Measurements from ENCODE around the gene MCM3AP.

The MCM3AP gene

GRCh38 chr21:46215436-46216131, 69.8 kb downstream of the MCM3AP start:
- FAIRE-seq: no peak

DNA sequence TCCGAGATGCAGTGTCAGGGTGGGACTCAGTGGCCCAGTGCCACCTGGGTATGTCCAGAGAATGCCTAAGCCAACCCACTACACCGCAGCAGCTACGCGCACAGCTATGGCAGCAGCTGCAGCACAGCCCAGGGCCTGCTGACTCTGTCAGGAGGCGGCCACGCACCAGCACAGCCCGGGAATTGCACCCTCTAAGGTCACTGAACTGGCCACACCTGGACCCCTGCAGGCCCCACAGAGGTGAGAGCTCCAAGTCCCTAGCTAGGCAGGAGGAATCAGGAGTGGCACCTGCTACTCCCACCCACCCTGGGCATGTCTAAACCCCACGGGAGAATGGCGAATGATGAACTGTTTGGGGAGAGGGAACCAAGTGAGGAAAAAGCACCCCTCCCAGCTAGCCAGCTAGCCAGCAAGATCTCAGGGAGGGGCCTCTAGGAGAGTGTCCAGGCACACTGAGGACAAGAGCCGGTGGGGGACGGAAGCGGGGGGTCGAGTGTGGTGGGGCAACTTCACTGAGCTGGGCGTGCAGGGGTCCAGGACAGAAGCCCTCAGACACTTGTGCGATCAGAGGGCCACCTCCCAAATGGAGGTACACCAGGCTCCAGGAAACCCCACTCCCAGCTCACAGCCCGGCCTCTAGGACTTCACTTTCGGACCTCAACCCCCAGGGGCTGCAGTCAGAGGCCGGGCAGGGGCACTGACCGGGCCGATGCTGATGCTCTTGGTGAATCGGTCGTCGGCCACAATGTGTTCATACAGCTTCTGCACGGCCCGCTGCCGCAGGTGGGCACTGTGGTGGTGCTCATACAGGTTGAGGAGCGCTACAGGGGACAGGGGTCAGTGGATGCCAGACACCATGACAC, 70.7 kb downstream of the MCM3AP start:
- FAIRE-seq: no peak

DNA sequence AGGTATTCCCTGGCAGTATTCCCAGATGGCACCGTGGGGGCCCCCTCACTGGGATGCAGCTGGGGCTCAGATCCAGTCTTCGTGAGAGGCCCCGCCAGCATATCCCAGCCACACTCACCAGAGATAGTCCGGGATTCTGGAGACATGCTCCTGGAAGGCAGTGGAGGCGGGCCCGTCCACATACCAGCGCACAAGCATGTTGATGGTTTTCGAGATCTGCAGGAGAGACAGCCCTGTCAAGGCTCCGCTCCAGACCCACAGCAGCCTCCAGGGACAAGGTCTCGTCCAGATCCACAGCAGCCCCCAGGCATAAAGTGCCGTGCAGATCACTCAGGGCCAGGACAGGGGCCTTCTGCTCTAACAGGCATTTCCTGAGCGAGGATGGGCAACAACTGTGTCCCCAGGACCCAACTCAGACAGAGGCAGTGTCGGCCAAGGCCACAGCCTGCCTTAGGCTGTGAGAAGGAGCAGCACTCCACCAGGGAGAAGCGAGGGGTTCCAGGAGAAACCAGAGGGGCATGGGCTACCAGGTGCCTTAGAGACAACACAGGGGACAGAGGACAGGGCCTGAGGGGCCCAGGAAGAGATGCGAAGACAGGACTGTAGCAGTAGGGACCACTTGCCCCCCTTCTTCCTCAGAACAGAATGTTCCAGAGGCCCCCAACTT, 71.7 kb downstream of the MCM3AP start:
- FAIRE-seq: no peak

DNA sequence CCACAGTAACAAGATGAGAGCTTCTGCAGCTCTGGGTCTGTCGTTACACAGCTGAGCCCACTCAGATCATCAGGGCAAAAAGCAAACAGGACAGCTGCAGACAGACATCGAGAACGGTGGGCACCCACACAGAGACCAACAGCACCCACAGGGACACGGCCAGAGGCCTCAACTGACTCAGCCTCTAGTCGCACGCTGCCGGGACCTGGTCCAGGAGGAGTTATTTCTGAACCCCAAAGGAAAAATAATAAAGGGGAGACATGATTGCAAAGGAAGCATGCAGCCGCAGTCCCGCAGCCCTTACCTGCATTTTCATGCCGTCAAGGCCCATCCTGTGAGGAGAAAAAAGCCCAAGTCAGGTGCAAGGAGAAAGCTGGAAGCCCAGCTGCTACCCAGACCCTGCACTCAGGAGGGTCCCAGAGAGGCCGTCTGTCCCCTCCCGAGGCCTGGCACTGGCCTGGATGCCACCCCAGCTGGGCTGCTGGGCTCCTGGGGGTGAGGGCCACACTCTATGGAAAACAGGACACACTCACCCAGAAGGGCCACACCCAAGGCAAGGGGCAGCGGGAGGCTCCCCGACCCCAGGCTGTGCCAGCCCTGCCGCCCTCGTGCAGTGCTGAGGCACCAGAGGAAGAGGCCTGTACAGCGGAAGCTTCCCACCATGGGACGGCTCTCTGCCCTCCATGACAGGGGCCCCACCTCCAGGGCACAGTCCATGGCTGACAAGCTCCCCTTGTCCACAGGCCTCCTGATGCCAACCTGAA, 72.5 kb downstream of the MCM3AP start:
- no peak for FAIRE-seq

GRCh38 chr21:46211786-46212720, 73.4 kb downstream of the MCM3AP start:
- FAIRE-seq: no peak

- FAIRE-seq: no peak
Observed at GRCh38 chr21:46211376-46211775, 74.0 kb downstream of the MCM3AP start.

DNA sequence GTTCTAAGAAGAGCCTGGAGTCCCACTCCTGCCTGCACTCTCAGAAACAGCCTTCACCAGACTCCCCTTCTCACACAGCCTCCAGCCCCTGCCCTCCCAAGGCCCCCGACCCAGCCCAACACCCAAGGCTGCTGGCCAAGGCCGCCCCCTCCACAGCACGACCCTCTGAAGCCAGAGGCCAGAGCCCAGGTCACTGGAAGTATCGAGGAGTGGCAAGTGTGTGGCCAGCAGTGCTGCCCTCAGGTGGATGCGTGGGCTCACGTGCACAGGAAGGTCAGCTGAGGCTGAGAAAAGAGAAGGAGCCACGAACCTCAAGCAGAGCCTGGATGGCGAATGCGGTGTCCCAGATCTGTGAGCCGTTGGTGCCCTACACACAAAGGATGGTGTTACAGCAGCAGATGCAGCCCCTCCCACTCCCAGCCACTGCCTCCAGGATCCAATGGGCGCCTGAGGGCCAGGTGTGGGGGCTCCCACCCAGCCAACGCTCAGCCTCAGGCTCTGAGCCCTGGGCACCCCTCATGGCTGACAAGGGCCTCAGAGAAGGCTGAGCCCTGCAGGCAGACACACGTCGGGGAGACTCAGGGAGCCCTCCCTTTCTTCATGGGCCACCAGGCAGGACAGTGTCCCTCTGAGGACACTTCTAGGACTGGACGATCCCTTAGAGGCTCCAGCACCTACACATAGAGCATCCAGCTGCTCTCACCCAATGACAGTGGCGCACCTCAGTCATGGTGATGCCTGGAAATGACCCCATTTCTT, 74.9 kb downstream of the MCM3AP start:
- FAIRE-seq: no peak

- no peak for FAIRE-seq
Observed at GRCh38 chr21:46208761-46209721, 76.4 kb downstream of the MCM3AP start.

DNA sequence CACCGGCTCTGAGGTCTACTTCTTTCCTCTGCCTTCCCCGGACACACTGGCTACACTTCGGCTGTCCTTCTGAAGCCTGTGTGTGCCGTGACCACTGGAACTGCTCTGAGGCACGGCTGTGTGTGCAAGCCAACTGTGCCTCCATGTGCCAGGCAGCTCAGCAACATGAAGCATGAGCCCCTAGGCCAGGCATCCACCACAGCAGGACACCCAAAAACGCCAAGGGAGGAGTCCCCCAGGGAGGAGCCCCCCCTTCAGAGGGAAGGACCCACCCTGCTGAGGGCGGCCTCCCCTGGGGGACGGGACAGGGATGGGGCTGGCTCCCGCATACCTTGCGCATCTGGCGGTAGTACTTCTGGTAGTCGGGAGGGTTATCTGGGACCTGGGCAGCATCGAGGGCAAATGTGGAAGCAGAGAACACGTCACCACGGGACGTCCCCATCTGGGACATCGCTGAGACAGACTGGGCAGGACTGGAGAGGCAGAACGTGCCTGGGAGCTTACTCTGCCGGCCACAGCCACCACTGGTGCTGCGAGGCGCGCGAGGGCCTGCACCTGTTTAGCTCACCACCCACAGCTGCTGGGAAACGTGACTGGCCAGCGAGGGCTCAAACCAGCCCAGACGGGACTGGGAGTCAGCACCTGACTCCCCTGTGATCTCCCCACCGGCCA, 77.4 kb downstream of the MCM3AP start:
- FAIRE-seq: no peak

- FAIRE-seq: no peak
Observed at GRCh38 chr21:46207006-46207919, 78.1 kb downstream of the MCM3AP start.

DNA sequence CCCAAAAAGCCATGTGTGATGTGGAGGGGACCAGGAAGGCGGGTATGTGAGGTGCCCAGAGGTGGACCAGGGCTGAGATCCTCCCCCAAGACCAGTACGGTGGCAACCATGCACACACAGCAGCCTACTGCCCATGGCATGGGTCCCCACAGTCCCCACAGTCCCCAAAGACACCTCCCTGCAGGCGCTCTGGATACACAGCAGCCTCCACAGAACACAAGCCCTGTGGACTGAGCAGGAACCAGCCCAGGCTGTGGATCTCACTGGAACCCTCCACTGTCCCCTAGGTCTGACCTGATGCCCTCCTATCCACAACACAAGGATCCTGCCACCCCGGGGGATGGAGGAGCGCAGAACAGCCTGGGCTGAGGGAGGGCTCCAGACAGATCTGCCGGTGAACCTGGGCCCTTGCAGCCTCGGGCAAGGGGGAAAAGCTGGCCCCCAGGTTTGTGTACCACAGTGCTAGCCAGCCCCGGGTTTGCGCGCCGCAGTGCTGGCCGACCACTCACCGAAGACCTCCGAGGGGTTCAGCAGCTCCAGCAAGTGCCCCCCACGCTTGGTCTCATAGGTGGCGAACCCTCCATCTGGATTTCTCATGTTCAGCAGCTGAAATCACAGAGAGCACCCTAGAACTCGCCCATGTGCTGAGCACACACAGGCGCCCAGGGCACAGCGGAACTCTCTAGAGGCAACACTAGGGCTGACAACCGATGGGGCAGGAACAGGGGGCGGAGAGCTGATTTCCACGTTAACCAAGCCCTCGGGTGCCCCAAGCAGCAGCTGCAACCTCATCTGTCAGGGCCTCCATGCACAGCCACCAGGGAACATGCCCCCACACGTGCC, 79.0 kb downstream of the MCM3AP start:
- FAIRE-seq: no peak

DNA sequence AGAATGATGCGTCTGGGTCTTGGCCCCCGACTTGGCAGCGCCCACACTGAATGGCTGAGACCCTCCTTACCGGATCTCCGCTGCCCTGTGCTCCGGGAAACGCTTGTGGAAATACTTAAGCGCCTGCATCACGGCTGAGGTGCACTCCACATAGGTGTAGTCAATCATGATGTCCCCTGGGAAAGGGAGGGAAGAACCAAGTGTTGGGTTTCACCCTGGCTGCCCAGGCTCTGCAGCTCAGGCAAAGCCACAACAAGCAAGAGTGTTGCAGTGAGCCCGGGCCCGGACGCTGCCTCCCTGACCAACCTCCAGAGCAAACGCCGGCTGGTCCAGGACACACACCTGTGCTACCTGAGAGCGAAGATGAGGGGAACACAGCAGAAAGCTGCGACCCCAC, 79.6 kb downstream of the MCM3AP start:
- FAIRE-seq: no peak

DNA sequence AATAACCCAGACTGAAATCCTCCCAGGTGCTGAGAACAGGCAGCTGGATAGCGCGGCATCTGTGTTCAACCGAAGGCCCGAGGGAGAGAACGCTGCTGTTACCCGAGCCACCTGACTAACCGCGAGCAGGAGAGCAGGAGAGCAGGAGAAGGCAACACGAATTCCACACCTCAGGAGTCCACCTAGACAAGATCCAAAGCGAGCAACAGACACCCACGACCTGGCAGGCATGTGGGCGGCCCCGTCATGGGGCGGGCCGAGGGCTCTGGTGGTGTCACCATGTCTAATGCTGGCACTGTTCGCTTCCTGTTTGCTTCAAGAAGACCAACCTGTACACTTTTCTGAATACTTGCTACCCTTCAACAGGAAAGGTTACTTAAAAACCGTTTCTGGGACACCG, 80.2 kb downstream of the MCM3AP start:
- no peak for FAIRE-seq

- FAIRE-seq: no peak
Observed at GRCh38 chr21:46203203-46203600, 82.2 kb downstream of the MCM3AP start.

GRCh38 chr21:46202592-46203202, 82.7 kb downstream of the MCM3AP start:
- no peak for FAIRE-seq

All from TTC549 (cell line).